Neural cell (in vitro differentiated cells): ENCODE results near the gene COPS4. TPM values are rescaled to one million over a fixed set of nuclear protein-coding genes. Genes with fewer than 3 reads are reported as not detected.

Source experiments
- H2AFZ ChIP-seq: fragments of 200-600, 300-800 bp; sonication (generic), shearing (Covaris generic); 2 replicates; pipeline ENCODE4 v1.6.0; 2014; ENCODE audit warnings: low read depth, mild to moderate bottlenecking, antibody characterized with exemption, low read length, moderate library complexity
- H3F3A ChIP-seq: fragments of 200-600 bp; shearing (Covaris generic); 2 replicates; pipeline ENCODE4 v1.6.1; 2016; ENCODE audit warnings: mild to moderate bottlenecking, moderate library complexity, mixed read lengths, antibody characterized with exemption, low read length; ENCODE audit not compliant: insufficient read depth, poor library complexity, severe bottlenecking
- H3K27ac ChIP-seq: fragments of 200-600, 300-800 bp; sonication (generic), shearing (Covaris generic); 2 replicates; pipeline ENCODE4 v1.5.1; 2014; ENCODE audit warnings: mild to moderate bottlenecking, low read length, moderate library complexity
- H3K27me3 ChIP-seq: fragments of 300-800, 200-600 bp; sonication (generic), shearing (Covaris generic); 2 replicates; pipeline ENCODE4 v1.6.0; 2014; ENCODE audit warnings: mild to moderate bottlenecking, low read depth, low read length, moderate library complexity; ENCODE audit not compliant: insufficient read depth
- H3K36me3 ChIP-seq: fragments of 300-800, 200-600 bp; sonication (generic), shearing (Covaris generic); 2 replicates; pipeline ENCODE4 v1.5.1; 2014; ENCODE audit warnings: mild to moderate bottlenecking, antibody characterized with exemption, low read length, moderate library complexity; ENCODE audit not compliant: insufficient read depth
- H3K4me2 ChIP-seq: fragments of 300-800, 200-600 bp; sonication (generic), shearing (Covaris generic); 2 replicates; pipeline ENCODE4 v1.6.0; 2014; ENCODE audit warnings: mild to moderate bottlenecking, low read length
- H3K4me3 ChIP-seq: fragments of 300-800, 200-600 bp; sonication (generic), shearing (Covaris generic); 2 replicates; pipeline ENCODE4 v1.5.1; 2014; ENCODE audit warnings: mild to moderate bottlenecking, low read length, moderate library complexity
- H3K79me2 ChIP-seq: fragments of 200-600 bp; shearing (Covaris generic); replicated peaks from 2 replicates; pipeline ENCODE4 v1.6.0; 2014; ENCODE audit warnings: mild to moderate bottlenecking, low read length, moderate library complexity; ENCODE audit not compliant: insufficient read depth
- H3K9ac ChIP-seq: fragments of 300-800, 200-600 bp; sonication (generic), shearing (Covaris generic); 2 replicates; pipeline ENCODE4 v1.6.1; 2016; ENCODE audit warnings: mild to moderate bottlenecking, low read length, mixed read lengths
- H3K9me2 ChIP-seq: fragments of 200-600 bp; shearing (Covaris generic); 2 replicates; pipeline ENCODE4 v1.6.1; 2016; ENCODE audit warnings: mild to moderate bottlenecking, low read length, mixed read lengths; ENCODE audit not compliant: insufficient read depth
- H3K9me3 ChIP-seq: fragments of 200-600, 300-800 bp; sonication (generic), shearing (Covaris generic); 2 replicates; pipeline ENCODE4 v1.6.1; 2016; ENCODE audit warnings: mild to moderate bottlenecking, mixed run types, low read length, moderate library complexity, mixed read lengths
- H4K20me1 ChIP-seq: fragments of 200-600 bp; shearing (Covaris generic); 2 replicates; pipeline ENCODE4 v1.6.1; 2016; ENCODE audit warnings: mild to moderate bottlenecking, mixed run types; ENCODE audit not compliant: insufficient read depth
- EP300 ChIP-seq: fragments of 450-650 bp; conservative IDR thresholded peaks from 2 replicates; pipeline ENCODE4 v1.6.1; 2014; ENCODE audit warnings: antibody characterized with exemption, mild to moderate bottlenecking, moderate library complexity; ENCODE audit not compliant: poor library complexity, severe bottlenecking
- EZH2 ChIP-seq: fragments of 200-600, 300-800 bp; shearing (Covaris generic), sonication (generic); IDR thresholded peaks from 2 replicates; pipeline ENCODE4 v1.6.1; 2014; ENCODE audit warnings: antibody characterized with exemption, low read length, borderline replicate concordance, mild to moderate bottlenecking; ENCODE audit not compliant: insufficient read depth, poor library complexity, severe bottlenecking
- MXI1 ChIP-seq: fragments of 450-650 bp; conservative IDR thresholded peaks from 2 replicates; pipeline ENCODE4 v1.6.1; 2014; ENCODE audit warnings: antibody characterized with exemption, mild to moderate bottlenecking; ENCODE audit not compliant: poor library complexity, severe bottlenecking
- POLR2AphosphoS5 ChIP-seq: IDR thresholded peaks from 2 replicates; pipeline ENCODE4 v1.6.1; 2012
- RAD21 ChIP-seq: fragments of 450-650 bp; conservative IDR thresholded peaks from 2 replicates; pipeline ENCODE4 v1.6.1; 2014; ENCODE audit warnings: antibody characterized with exemption, mild to moderate bottlenecking, moderate library complexity
- SMC3 ChIP-seq: fragments of 450-650 bp; conservative IDR thresholded peaks from 2 replicates; pipeline ENCODE4 v1.6.1; 2014; ENCODE audit warnings: antibody characterized with exemption, mild to moderate bottlenecking, moderate library complexity; ENCODE audit not compliant: poor library complexity
- TAF1 ChIP-seq: IDR thresholded peaks from 2 replicates; pipeline ENCODE4 v1.6.1; 2012; ENCODE audit warnings: low read depth
- polyA plus RNA-seq: library from polyadenylated mRNA; depleted of rRNA; stranded (reverse); fragments of >200 nt; gene quantifications from 2 replicates; pipeline ENCODE4 v1.2.3, GENCODE V29; 2014
- TF ChIP-seq, protein P1 (sequence below): IDR thresholded peaks from 2 replicates; pipeline ENCODE4 v1.6.1; 2012; ENCODE audit warnings: borderline replicate concordance
- TF ChIP-seq, protein P2 (sequence below): fragments of 450-650 bp; IDR thresholded peaks from 2 replicates; pipeline ENCODE4 v1.5.1; 2014; ENCODE audit warnings: antibody characterized with exemption, mild to moderate bottlenecking, moderate library complexity; ENCODE audit not compliant: poor library complexity, severe bottlenecking

The COPS4 gene
- polyA plus RNA-seq, 1 donor from 2014 or later = 77.7 TPM

DNA sequence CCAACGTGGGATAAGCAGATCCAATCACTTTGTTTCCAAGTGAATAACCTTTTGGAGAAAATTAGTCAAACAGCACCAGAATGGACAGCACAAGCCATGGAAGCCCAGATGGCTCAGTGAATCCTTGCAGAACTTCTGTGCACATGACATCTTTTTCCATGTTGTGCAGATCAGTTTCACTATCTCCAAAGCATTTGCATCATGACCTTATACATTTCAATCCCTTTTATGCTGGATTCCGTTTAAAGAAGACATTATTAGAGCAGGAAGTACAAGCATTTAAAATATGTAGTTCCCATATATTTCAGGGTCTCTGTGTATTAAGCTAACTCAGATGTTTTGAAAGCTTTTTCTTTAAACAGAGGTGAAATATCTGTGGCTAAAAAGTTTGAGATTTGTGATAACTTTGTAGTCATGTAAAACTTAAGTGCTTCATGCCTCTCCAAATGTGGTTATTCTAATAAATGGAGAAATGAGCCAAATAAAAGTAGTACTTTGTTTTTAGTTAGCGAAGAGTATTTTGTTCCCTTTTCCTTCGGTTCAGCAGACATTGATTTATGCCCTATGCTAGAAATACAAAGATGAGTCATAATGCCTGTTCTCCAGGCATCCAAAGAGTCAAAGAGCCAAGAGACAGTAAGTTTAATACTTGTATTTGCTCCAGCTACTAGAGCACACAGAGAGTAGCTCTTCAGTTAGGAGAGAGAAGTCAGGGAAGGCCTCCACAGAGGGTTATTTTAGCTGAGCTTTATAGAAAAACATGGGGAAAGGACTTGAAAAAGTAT lies 40.5 kb downstream of the COPS4 start:
- TF ChIP-seq, protein P1, sequence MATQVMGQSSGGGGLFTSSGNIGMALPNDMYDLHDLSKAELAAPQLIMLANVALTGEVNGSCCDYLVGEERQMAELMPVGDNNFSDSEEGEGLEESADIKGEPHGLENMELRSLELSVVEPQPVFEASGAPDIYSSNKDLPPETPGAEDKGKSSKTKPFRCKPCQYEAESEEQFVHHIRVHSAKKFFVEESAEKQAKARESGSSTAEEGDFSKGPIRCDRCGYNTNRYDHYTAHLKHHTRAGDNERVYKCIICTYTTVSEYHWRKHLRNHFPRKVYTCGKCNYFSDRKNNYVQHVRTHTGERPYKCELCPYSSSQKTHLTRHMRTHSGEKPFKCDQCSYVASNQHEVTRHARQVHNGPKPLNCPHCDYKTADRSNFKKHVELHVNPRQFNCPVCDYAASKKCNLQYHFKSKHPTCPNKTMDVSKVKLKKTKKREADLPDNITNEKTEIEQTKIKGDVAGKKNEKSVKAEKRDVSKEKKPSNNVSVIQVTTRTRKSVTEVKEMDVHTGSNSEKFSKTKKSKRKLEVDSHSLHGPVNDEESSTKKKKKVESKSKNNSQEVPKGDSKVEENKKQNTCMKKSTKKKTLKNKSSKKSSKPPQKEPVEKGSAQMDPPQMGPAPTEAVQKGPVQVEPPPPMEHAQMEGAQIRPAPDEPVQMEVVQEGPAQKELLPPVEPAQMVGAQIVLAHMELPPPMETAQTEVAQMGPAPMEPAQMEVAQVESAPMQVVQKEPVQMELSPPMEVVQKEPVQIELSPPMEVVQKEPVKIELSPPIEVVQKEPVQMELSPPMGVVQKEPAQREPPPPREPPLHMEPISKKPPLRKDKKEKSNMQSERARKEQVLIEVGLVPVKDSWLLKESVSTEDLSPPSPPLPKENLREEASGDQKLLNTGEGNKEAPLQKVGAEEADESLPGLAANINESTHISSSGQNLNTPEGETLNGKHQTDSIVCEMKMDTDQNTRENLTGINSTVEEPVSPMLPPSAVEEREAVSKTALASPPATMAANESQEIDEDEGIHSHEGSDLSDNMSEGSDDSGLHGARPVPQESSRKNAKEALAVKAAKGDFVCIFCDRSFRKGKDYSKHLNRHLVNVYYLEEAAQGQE = no peak
- TF ChIP-seq EP300 = no peak
- TF ChIP-seq RAD21 = no peak
- TF ChIP-seq, protein P2, sequence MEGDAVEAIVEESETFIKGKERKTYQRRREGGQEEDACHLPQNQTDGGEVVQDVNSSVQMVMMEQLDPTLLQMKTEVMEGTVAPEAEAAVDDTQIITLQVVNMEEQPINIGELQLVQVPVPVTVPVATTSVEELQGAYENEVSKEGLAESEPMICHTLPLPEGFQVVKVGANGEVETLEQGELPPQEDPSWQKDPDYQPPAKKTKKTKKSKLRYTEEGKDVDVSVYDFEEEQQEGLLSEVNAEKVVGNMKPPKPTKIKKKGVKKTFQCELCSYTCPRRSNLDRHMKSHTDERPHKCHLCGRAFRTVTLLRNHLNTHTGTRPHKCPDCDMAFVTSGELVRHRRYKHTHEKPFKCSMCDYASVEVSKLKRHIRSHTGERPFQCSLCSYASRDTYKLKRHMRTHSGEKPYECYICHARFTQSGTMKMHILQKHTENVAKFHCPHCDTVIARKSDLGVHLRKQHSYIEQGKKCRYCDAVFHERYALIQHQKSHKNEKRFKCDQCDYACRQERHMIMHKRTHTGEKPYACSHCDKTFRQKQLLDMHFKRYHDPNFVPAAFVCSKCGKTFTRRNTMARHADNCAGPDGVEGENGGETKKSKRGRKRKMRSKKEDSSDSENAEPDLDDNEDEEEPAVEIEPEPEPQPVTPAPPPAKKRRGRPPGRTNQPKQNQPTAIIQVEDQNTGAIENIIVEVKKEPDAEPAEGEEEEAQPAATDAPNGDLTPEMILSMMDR = no peak
- no peak for TF ChIP-seq POLR2AphosphoS5
- no peak for TF ChIP-seq SMC3
- TF ChIP-seq MXI1 = no peak
- no peak for TF ChIP-seq EZH2
- no peak for TF ChIP-seq TAF1

GRCh38 chr4:83080561-83080960 lies 45.6 kb downstream of the COPS4 start:
- Histone ChIP-seq H3K9ac (no peak overlapping the region), H3K36me3 (no peaks in the 10 kb centered on the region), H3K27ac (no peak overlapping the region), H3K9me3 (no peaks in the 10 kb centered on the region), H3K4me3 (no peak overlapping the region), H3K4me2 (no peak overlapping the region), H3F3A (no peaks in the 10 kb centered on the region), H3K9me2 (no peaks in the 10 kb centered on the region), H2AFZ (no peak overlapping the region), H3K79me2 (no peaks in the 10 kb centered on the region), H3K27me3 (no peaks in the 10 kb centered on the region), H4K20me1 (no peaks in the 10 kb centered on the region)
- TF ChIP-seq TAF1 = no peak
- no peak for TF ChIP-seq POLR2AphosphoS5
- no peak for TF ChIP-seq MXI1
- TF ChIP-seq, protein P2 = no peak
- no peak for TF ChIP-seq RAD21
- TF ChIP-seq, protein P1 = no peak
- TF ChIP-seq EP300 = no peak
- TF ChIP-seq EZH2 = no peak
- no peak for TF ChIP-seq SMC3

More for the DNA sequence above, 40.5 kb downstream of the COPS4 start:
- no peak overlapping the region for H3K4me3 ChIP-seq
- H3K27ac ChIP-seq = no peak overlapping the region
- H3K4me2 ChIP-seq = no peak overlapping the region
- no peaks in the 10 kb centered on the region for H3K36me3 ChIP-seq
- no peaks in the 10 kb centered on the region for H3K79me2 ChIP-seq
- H2AFZ ChIP-seq = no peak overlapping the region
- H3K27me3 ChIP-seq = no peaks in the 10 kb centered on the region
- no peak overlapping the region for H3K9ac ChIP-seq
- no peaks in the 10 kb centered on the region for H3K9me3 ChIP-seq
- no peaks in the 10 kb centered on the region for H4K20me1 ChIP-seq
- H3F3A ChIP-seq = no peaks in the 10 kb centered on the region
- H3K9me2 ChIP-seq = no peaks in the 10 kb centered on the region
